ENCODE measurements around the gene STRC.
"Not testable (repeated sequence)": the region's sequence is repeated elsewhere in the genome, so short reads cannot be mapped to it uniquely, and the experiment has no call there.

DNA sequence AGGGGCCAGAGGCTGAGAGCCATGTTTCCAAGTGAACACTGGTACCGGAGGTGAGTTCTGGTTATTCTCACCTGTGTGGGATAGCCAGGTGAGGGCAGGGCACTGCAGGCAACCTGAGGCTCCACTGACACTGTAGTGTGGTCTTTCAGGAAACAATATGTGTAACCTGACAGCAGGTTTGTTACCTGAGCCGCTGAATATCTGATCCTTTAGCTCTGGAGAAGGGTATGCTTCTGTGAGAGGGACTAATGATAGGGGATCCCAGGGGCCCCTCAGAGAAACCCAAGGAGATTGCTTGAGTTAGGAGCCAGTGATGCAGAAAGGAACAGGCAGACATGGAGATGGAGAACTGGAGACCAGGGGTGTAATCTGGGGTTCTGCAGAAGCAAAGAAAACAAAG, at the start of gene STRC:
- not testable (repeated sequence) for TF ChIP-seq POLR2A (IDR thresholded peaks at IDR 0.05; ENCODE audit: extremely low read depth, insufficient read length)
- TF ChIP-seq, protein P1, sequence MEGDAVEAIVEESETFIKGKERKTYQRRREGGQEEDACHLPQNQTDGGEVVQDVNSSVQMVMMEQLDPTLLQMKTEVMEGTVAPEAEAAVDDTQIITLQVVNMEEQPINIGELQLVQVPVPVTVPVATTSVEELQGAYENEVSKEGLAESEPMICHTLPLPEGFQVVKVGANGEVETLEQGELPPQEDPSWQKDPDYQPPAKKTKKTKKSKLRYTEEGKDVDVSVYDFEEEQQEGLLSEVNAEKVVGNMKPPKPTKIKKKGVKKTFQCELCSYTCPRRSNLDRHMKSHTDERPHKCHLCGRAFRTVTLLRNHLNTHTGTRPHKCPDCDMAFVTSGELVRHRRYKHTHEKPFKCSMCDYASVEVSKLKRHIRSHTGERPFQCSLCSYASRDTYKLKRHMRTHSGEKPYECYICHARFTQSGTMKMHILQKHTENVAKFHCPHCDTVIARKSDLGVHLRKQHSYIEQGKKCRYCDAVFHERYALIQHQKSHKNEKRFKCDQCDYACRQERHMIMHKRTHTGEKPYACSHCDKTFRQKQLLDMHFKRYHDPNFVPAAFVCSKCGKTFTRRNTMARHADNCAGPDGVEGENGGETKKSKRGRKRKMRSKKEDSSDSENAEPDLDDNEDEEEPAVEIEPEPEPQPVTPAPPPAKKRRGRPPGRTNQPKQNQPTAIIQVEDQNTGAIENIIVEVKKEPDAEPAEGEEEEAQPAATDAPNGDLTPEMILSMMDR (IDR thresholded peaks at IDR 0.05; ENCODE audit: low read depth, low read length), result not testable (repeated sequence)

Data from NB4 (cell line).